OCI-LY3 (cell line): ENCODE data around the gene SLC43A2.

Experiments used
- EZH2phosphoT487 ChIP-seq: fragments of 200-600 bp; shearing (Covaris generic); IDR thresholded peaks from 2 replicates; pipeline ENCODE4 v1.6.1; 2018; ENCODE audit warnings: antibody characterized with exemption, mixed run types, low read depth
- TF ChIP-seq, protein P1 (sequence below): fragments of 200-600, 300-600 bp; sonication (generic); IDR thresholded peaks from 2 replicates; pipeline ENCODE4 v1.5.1; 2014; ENCODE audit warnings: antibody characterized with exemption, low read length, low read depth

- TF ChIP-seq, protein P1, sequence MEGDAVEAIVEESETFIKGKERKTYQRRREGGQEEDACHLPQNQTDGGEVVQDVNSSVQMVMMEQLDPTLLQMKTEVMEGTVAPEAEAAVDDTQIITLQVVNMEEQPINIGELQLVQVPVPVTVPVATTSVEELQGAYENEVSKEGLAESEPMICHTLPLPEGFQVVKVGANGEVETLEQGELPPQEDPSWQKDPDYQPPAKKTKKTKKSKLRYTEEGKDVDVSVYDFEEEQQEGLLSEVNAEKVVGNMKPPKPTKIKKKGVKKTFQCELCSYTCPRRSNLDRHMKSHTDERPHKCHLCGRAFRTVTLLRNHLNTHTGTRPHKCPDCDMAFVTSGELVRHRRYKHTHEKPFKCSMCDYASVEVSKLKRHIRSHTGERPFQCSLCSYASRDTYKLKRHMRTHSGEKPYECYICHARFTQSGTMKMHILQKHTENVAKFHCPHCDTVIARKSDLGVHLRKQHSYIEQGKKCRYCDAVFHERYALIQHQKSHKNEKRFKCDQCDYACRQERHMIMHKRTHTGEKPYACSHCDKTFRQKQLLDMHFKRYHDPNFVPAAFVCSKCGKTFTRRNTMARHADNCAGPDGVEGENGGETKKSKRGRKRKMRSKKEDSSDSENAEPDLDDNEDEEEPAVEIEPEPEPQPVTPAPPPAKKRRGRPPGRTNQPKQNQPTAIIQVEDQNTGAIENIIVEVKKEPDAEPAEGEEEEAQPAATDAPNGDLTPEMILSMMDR = no peak
- no peak for TF ChIP-seq EZH2phosphoT487
These were observed 19.2 kb upstream of the SLC43A2 start for GRCh38 chr17:1647802-1648171.
